Bronchial epithelial cell (primary cell): Measurements from ENCODE around the gene VARS1. TPM values are rescaled to one million over a fixed set of nuclear protein-coding genes. Genes with fewer than 3 reads are reported as not detected.

Experiments
- DNase-seq: peaks from one replicate; pipeline ENCODE4 v3.0.0-alpha.2; 2010; ENCODE audit warnings: low read depth
- FAIRE-seq: peaks from 2 replicates; lab custom pipeline; 2011; peaks lifted over from hg19 to GRCh38; lab: Jason Lieb, UNC
- H3K27me3 ChIP-seq: 2 replicates; pipeline ENCODE4 v1.5.1; 2011; ENCODE audit warnings: low read length; ENCODE audit not compliant: control insufficient read depth, insufficient read depth
- H3K36me3 ChIP-seq: 2 replicates; pipeline ENCODE4 v1.5.1; 2011; ENCODE audit warnings: low read length; ENCODE audit not compliant: control insufficient read depth, insufficient read depth
- H3K4me3 ChIP-seq: 2 replicates; pipeline ENCODE4 v1.5.1; 2011; ENCODE audit warnings: mild to moderate bottlenecking, low read depth, low read length, control low read depth
- CTCF ChIP-seq: IDR thresholded peaks from 2 replicates; pipeline ENCODE4 v1.5.1; 2011; ENCODE audit warnings: mild to moderate bottlenecking, moderate library complexity, low read length, control low read depth, inconsistent platforms; ENCODE audit not compliant: insufficient read depth, severe bottlenecking
- total RNA-seq: library from RNA; depleted of rRNA; stranded (reverse); fragments of >200 nt; gene quantifications from 2 replicates; pipeline ENCODE4 v1.2.1, GENCODE V29; 2014

Gene VARS1
- total RNA-seq, 1 donor from 2014 or later: 53.2 TPM

GRCh38 chr6:31775633-31776484 lies 19.7 kb downstream of the VARS1 start:
- no peak for DNase-seq
- FAIRE-seq: no peak

GRCh38 chr6:31775184-31775583 lies 20.4 kb downstream of the VARS1 start:
- H3K4me3 ChIP-seq: no peak overlapping the region
- DNase-seq (peak; percentile 19), FAIRE-seq (no peak)
- TF ChIP-seq CTCF: no peak
- H3K27me3 ChIP-seq: no peaks in the 10 kb centered on the region
- H3K36me3 ChIP-seq: peaks cover 9% of the 10 kb centered on the region

More at GRCh38 chr6:31775633-31776484, 19.7 kb downstream of the VARS1 start:
- H3K36me3 ChIP-seq: peaks cover 14% of the 10 kb centered on the region
- H3K27me3 ChIP-seq: no peaks in the 10 kb centered on the region
- no peak for TF ChIP-seq CTCF
- H3K4me3 ChIP-seq: no peak overlapping the region

GRCh38 chr6:31771992-31772358 lies 23.6 kb downstream of the VARS1 start:
- Histone ChIP-seq H3K27me3 (no peaks in the 10 kb centered on the region), H3K36me3 (no peaks in the 10 kb centered on the region), H3K4me3 (no peak overlapping the region)
- TF ChIP-seq CTCF: no peak
- DNase-seq (no peak), FAIRE-seq (no peak)

GRCh38 chr6:31770860-31771259 lies 24.7 kb downstream of the VARS1 start:
- Histone ChIP-seq H3K36me3 (no peaks in the 10 kb centered on the region), H3K4me3 (no peak overlapping the region), H3K27me3 (no peaks in the 10 kb centered on the region)
- no peak for DNase-seq
- no peak for FAIRE-seq
- TF ChIP-seq CTCF: no peak

GRCh38 chr6:31769684-31770371 lies 25.7 kb downstream of the VARS1 start:
- no peak overlapping the region for H3K4me3 ChIP-seq
- H3K36me3 ChIP-seq: no peaks in the 10 kb centered on the region
- H3K27me3 ChIP-seq: no peaks in the 10 kb centered on the region
- TF ChIP-seq CTCF: peak; percentile 97
- DNase-seq (peak; percentile 57), FAIRE-seq (no peak)
